Measurements from ENCODE around the gene PLEKHA1. TPM values are rescaled to one million over a fixed set of nuclear protein-coding genes. Genes with fewer than 3 reads are reported as not detected.

Gene PLEKHA1
- total RNA-seq, 2 donors from 2014 or later: 22.3 to 46.8 TPM

GRCh38 chr10:122445904-122446303 is 71.4 kb downstream of the PLEKHA1 start:
- Histone ChIP-seq H3K27ac (no peak overlapping the region), H3K36me3 (no peaks in the 10 kb centered on the region), H3K27me3 (replicated peaks; ENCODE audit: insufficient read depth) (no peaks in the 10 kb centered on the region), H3K9me3 (no peaks in the 10 kb centered on the region), H3K4me3 (no peak overlapping the region), H3K4me1 (ENCODE audit: control insufficient read depth in 1 of 2, low read depth in 2 of 2) (peaks cover 0 to 8% of the 10 kb centered on the region in 2 donors)
- TF ChIP-seq CTCF (IDR thresholded peaks at IDR 0.05): no peak
- DNase-seq (ENCODE audit: low spot score) (no peak), ATAC-seq (ENCODE audit: insufficient number of reproducible peaks, low FRiP score, low read depth) (no peak)

GRCh38 chr10:122446668-122447423 is 72.3 kb downstream of the PLEKHA1 start:
- no peak for TF ChIP-seq CTCF (IDR thresholded peaks at IDR 0.05)
- DNase-seq (ENCODE audit: low spot score): no peak
- H3K36me3 ChIP-seq: no peaks in the 10 kb centered on the region
- H3K4me1 ChIP-seq (ENCODE audit: control insufficient read depth in 1 of 2, low read depth in 2 of 2): peaks cover 0 to 8% of the 10 kb centered on the region in 2 donors
- no peaks in the 10 kb centered on the region for H3K27me3 ChIP-seq (replicated peaks; ENCODE audit: insufficient read depth)
- no peak overlapping the region for H3K27ac ChIP-seq
- H3K4me3 ChIP-seq: no peak overlapping the region
- H3K9me3 ChIP-seq: no peaks in the 10 kb centered on the region
- no peak for ATAC-seq (ENCODE audit: insufficient number of reproducible peaks, low FRiP score, low read depth)

GRCh38 chr10:122448600-122448999 is 74.1 kb downstream of the PLEKHA1 start:
- peaks cover 0 to 8% of the 10 kb centered on the region in 2 donors for H3K4me1 ChIP-seq (ENCODE audit: control insufficient read depth in 1 of 2, low read depth in 2 of 2)
- ATAC-seq (ENCODE audit: insufficient number of reproducible peaks, low FRiP score, low read depth) (no peak), DNase-seq (ENCODE audit: low spot score) (no peak)
- H3K9me3 ChIP-seq: no peaks in the 10 kb centered on the region
- H3K4me3 ChIP-seq: no peak overlapping the region
- TF ChIP-seq CTCF (IDR thresholded peaks at IDR 0.05): no peak
- H3K27ac ChIP-seq: no peak overlapping the region
- H3K27me3 ChIP-seq (replicated peaks; ENCODE audit: insufficient read depth): no peaks in the 10 kb centered on the region
- no peaks in the 10 kb centered on the region for H3K36me3 ChIP-seq

GRCh38 chr10:122449153-122449552 is 74.6 kb downstream of the PLEKHA1 start:
- H3K27me3 ChIP-seq (replicated peaks; ENCODE audit: insufficient read depth): no peaks in the 10 kb centered on the region
- H3K36me3 ChIP-seq: no peaks in the 10 kb centered on the region
- ATAC-seq (ENCODE audit: insufficient number of reproducible peaks, low FRiP score, low read depth): no peak
- H3K4me3 ChIP-seq: no peak overlapping the region
- H3K4me1 ChIP-seq (ENCODE audit: control insufficient read depth in 1 of 2, low read depth in 2 of 2): peaks cover 0 to 8% of the 10 kb centered on the region in 2 donors
- H3K27ac ChIP-seq: no peak overlapping the region
- no peaks in the 10 kb centered on the region for H3K9me3 ChIP-seq
- no peak for DNase-seq (ENCODE audit: low spot score)
- TF ChIP-seq CTCF (IDR thresholded peaks at IDR 0.05): no peak

GRCh38 chr10:122450353-122450990 is 76.0 kb downstream of the PLEKHA1 start:
- no peak overlapping the region for H3K27ac ChIP-seq
- H3K36me3 ChIP-seq: no peaks in the 10 kb centered on the region
- peaks cover 0 to 8% of the 10 kb centered on the region in 2 donors for H3K4me1 ChIP-seq (ENCODE audit: control insufficient read depth in 1 of 2, low read depth in 2 of 2)
- no peaks in the 10 kb centered on the region for H3K9me3 ChIP-seq
- no peak overlapping the region for H3K4me3 ChIP-seq
- H3K27me3 ChIP-seq (replicated peaks; ENCODE audit: insufficient read depth): no peaks in the 10 kb centered on the region
- ATAC-seq (ENCODE audit: insufficient number of reproducible peaks, low FRiP score, low read depth) (no peak), DNase-seq (ENCODE audit: low spot score) (no peak)
- no peak for TF ChIP-seq CTCF (IDR thresholded peaks at IDR 0.05)
